Activated CD4-positive, alpha-beta memory T cell treated with anti-CD3 and anti-CD28 coated beads, Interleukin-2, amount 10 ng/mL, durations not matched to agents 7 days and 5 days (primary cell): ENCODE results near the gene C5orf58. TPM values are rescaled to one million over a fixed set of nuclear protein-coding genes. Genes with fewer than 3 reads are reported as not detected.
A peak's percentile ranks its signal among the peaks of the same experiment; 100 is the strongest.

ENCODE experiments used
- CTCF ChIA-PET: fragments of 350-600 bp; sonication (Branson Sonifier 250); formaldehyde crosslinking; loops from one replicate; lab custom pipeline; 2021; ENCODE audit warnings: antibody characterized with exemption, inconsistent platforms; lab: Charles Lee
- POLR2A ChIA-PET: fragments of 350-600 bp; sonication (Branson Sonifier 250); formaldehyde crosslinking; loops from one replicate; lab custom pipeline; 2021; ENCODE audit warnings: antibody characterized with exemption; lab: Charles Lee
- DNase-seq: peaks from one replicate; pipeline ENCODE4 v3.0.0-alpha.2; 2020
- H3K27ac Mint-ChIP-seq: one replicate; pipeline ENCODE4 v1.8.0; 2021; ENCODE audit warnings: mild to moderate bottlenecking, mixed read lengths
- H3K27me3 Mint-ChIP-seq: one replicate; pipeline ENCODE4 v1.8.0; 2021; ENCODE audit warnings: mixed read lengths
- H3K36me3 Mint-ChIP-seq: one replicate; pipeline ENCODE4 v1.8.0; 2021; ENCODE audit warnings: low read depth, mixed read lengths
- H3K4me1 Mint-ChIP-seq: one replicate; pipeline ENCODE4 v1.8.0; 2021; ENCODE audit warnings: mixed read lengths
- H3K4me3 Mint-ChIP-seq: one replicate; pipeline ENCODE4 v1.8.0; 2021; ENCODE audit warnings: mild to moderate bottlenecking, mixed read lengths
- H3K9me3 Mint-ChIP-seq: one replicate; pipeline ENCODE4 v1.8.0; 2021; ENCODE audit warnings: mixed read lengths
- total RNA-seq, 2 experiments: library from RNA; stranded (reverse); gene quantifications; one replicate each; pipeline ENCODE4 v1.2.3, GENCODE V29; 2021

C5orf58 gene
- total RNA-seq, 2 experiments from 2014 or later, result not detected

- Mint-ChIP-seq H3K9me3 (no peaks in the 10 kb centered on the region), H3K4me1 (peaks cover 95% of the 10 kb centered on the region), H3K27me3 (no peaks in the 10 kb centered on the region), H3K27ac (peak overlapping the region; percentile 93), H3K36me3 (peaks cover 83% of the 10 kb centered on the region), H3K4me3 (peak overlapping the region; percentile 66)
- CTCF ChIA-PET, result interaction anchor here (1.5 to 15.1 kb wide), 7 partner anchors 10 to 61 kb away, joined by 5 to 371 read pairs (median 25); partner anchors contain the start of gene LCP2
- POLR2A ChIA-PET, result interaction anchor here (1.0 to 35.1 kb wide), 6 partner anchors 1 to 55 kb away, joined by 3 to 1149 read pairs (median 176); partner anchors contain the start of gene LCP2
- no peak for DNase-seq
These were observed 45.1 kb downstream of the C5orf58 start for GRCh38 chr5:170277867-170278281.

GRCh38 chr5:170278611-170279458 is 46.0 kb downstream of the C5orf58 start:
- ChIA-PET CTCF (interaction anchor here (1.5 to 15.1 kb wide), 8 partner anchors 11 to 60 kb away, joined by 5 to 371 read pairs (median 16); partner anchors contain the start of gene LCP2), POLR2A (interaction anchor here (1.0 to 35.1 kb wide), 10 partner anchors 2 to 60 kb away, joined by 3 to 1149 read pairs (median 8); partner anchors contain the start of gene LCP2)
- Mint-ChIP-seq H3K4me3 (peak overlapping the region; percentile 69), H3K4me1 (peaks cover 97% of the 10 kb centered on the region), H3K27me3 (no peaks in the 10 kb centered on the region), H3K27ac (peak overlapping the region; percentile 97), H3K9me3 (no peaks in the 10 kb centered on the region), H3K36me3 (peaks cover 84% of the 10 kb centered on the region)
- DNase-seq, result peak; percentile 94

- Mint-ChIP-seq H3K27ac (peak overlapping the region; percentile 97), H3K36me3 (peaks cover 84% of the 10 kb centered on the region), H3K27me3 (no peaks in the 10 kb centered on the region), H3K4me3 (peak overlapping the region; percentile 69), H3K9me3 (no peaks in the 10 kb centered on the region), H3K4me1 (peaks cover 95% of the 10 kb centered on the region)
- ChIA-PET POLR2A (interaction anchor here (1.2 to 35.1 kb wide), 9 partner anchors 2 to 59 kb away, joined by 3 to 1149 read pairs (median 11); partner anchors contain the start of gene LCP2), CTCF (interaction anchor here (1.5 to 15.1 kb wide), 8 partner anchors 11 to 59 kb away, joined by 5 to 371 read pairs (median 16); partner anchors contain the start of gene LCP2)
- no peak for DNase-seq
These were observed 46.7 kb downstream of the C5orf58 start for GRCh38 chr5:170279459-170279817.

GRCh38 chr5:170280011-170280493 is 47.3 kb downstream of the C5orf58 start:
- peaks cover 97% of the 10 kb centered on the region for H3K4me1 Mint-ChIP-seq
- peaks cover under 1% of the 10 kb centered on the region for H3K9me3 Mint-ChIP-seq
- H3K4me3 Mint-ChIP-seq, result peak overlapping the region; percentile 69
- DNase-seq, result no peak
- CTCF ChIA-PET, result interaction anchor here (1.7 to 15.1 kb wide), 6 partner anchors 12 to 59 kb away, joined by 5 to 371 read pairs (median 44); partner anchors contain the start of gene LCP2
- POLR2A ChIA-PET, result interaction anchor here (1.2 to 35.1 kb wide), 9 partner anchors 3 to 58 kb away, joined by 3 to 1149 read pairs (median 11); partner anchors contain the start of gene LCP2
- peaks cover 84% of the 10 kb centered on the region for H3K36me3 Mint-ChIP-seq
- H3K27me3 Mint-ChIP-seq, result no peaks in the 10 kb centered on the region
- H3K27ac Mint-ChIP-seq, result peak overlapping the region; percentile 97

- ChIA-PET POLR2A (interaction anchor here (1.0 to 35.1 kb wide), 7 partner anchors 6 to 55 kb away, joined by 3 to 1149 read pairs (median 8); partner anchors contain the start of gene LCP2), CTCF (interaction anchor here (1.0 to 2.6 kb wide), 9 partner anchors 9 to 55 kb away, joined by 4 to 23 read pairs (median 5); partner anchors contain the start of gene LCP2)
- Mint-ChIP-seq H3K27me3 (no peaks in the 10 kb centered on the region), H3K4me3 (no peak overlapping the region), H3K9me3 (peaks cover 2% of the 10 kb centered on the region), H3K36me3 (peaks cover 88% of the 10 kb centered on the region), H3K27ac (peak overlapping the region; percentile 97), H3K4me1 (peaks cover 99% of the 10 kb centered on the region)
- DNase-seq, result no peak
These were observed 50.5 kb downstream of the C5orf58 start for GRCh38 chr5:170283296-170283695.

- H3K27ac Mint-ChIP-seq, result peak overlapping the region; percentile 48
- CTCF ChIA-PET, result interaction anchor here (1.1 to 2.1 kb wide), 2 partner anchors 14 to 55 kb away, joined by 4 to 7 read pairs; partner anchors contain the start of gene LCP2
- DNase-seq, result no peak
- peaks cover 99% of the 10 kb centered on the region for H3K4me1 Mint-ChIP-seq
- no peak overlapping the region for H3K4me3 Mint-ChIP-seq
- POLR2A ChIA-PET, result interaction anchor here (1.0 to 35.1 kb wide), 3 partner anchors 7 to 47 kb away, joined by 6 to 1149 read pairs (median 1149); partner anchors contain the start of gene LCP2
- H3K27me3 Mint-ChIP-seq, result no peaks in the 10 kb centered on the region
- peaks cover 2% of the 10 kb centered on the region for H3K9me3 Mint-ChIP-seq
- H3K36me3 Mint-ChIP-seq, result peaks cover 97% of the 10 kb centered on the region
These were observed 51.4 kb downstream of the C5orf58 start for GRCh38 chr5:170284231-170284630.

GRCh38 chr5:170285181-170285580 is 52.4 kb downstream of the C5orf58 start:
- no peaks in the 10 kb centered on the region for H3K27me3 Mint-ChIP-seq
- H3K4me3 Mint-ChIP-seq, result no peak overlapping the region
- H3K4me1 Mint-ChIP-seq, result peaks cover 99% of the 10 kb centered on the region
- peak overlapping the region; percentile 48 for H3K27ac Mint-ChIP-seq
- H3K36me3 Mint-ChIP-seq, result peaks cover 97% of the 10 kb centered on the region
- DNase-seq, result no peak
- H3K9me3 Mint-ChIP-seq, result peaks cover 2% of the 10 kb centered on the region
- CTCF ChIA-PET, result interaction anchor here (0.7 to 16.9 kb wide), 3 partner anchors 12 to 141 kb away, joined by 3 to 371 read pairs (median 4); no protein-coding TSS in a partner anchor
- POLR2A ChIA-PET, result interaction anchor here (26.6 to 35.1 kb wide), 2 partner anchors 6 to 8 kb away, joined by 1149 read pairs; partner anchors contain the start of gene LCP2

GRCh38 chr5:170286386-170286925 is 53.7 kb downstream of the C5orf58 start:
- H3K36me3 Mint-ChIP-seq, result peaks cover 100% of the 10 kb centered on the region
- H3K9me3 Mint-ChIP-seq, result peaks cover 2% of the 10 kb centered on the region
- H3K27me3 Mint-ChIP-seq, result no peaks in the 10 kb centered on the region
- CTCF ChIA-PET, result interaction anchor here (1.5 to 16.9 kb wide), 4 partner anchors 10 to 53 kb away, joined by 3 to 371 read pairs (median 8); no protein-coding TSS in a partner anchor
- peaks cover 99% of the 10 kb centered on the region for H3K4me1 Mint-ChIP-seq
- no peak for DNase-seq
- POLR2A ChIA-PET, result interaction anchor here (0.9 to 35.1 kb wide), 4 partner anchors 5 to 46 kb away, joined by 3 to 1149 read pairs (median 762); partner anchors contain the start of gene LCP2
- peak overlapping the region; percentile 23 for H3K27ac Mint-ChIP-seq
- no peak overlapping the region for H3K4me3 Mint-ChIP-seq

GRCh38 chr5:170287532-170287931 is 54.7 kb downstream of the C5orf58 start:
- Mint-ChIP-seq H3K27me3 (no peaks in the 10 kb centered on the region), H3K4me3 (peak overlapping the region; percentile 0), H3K9me3 (peaks cover 2% of the 10 kb centered on the region), H3K36me3 (peaks cover 100% of the 10 kb centered on the region), H3K27ac (peak overlapping the region; percentile 74), H3K4me1 (peaks cover 99% of the 10 kb centered on the region)
- ChIA-PET POLR2A (interaction anchor here (1.8 to 35.1 kb wide), 4 partner anchors 4 to 45 kb away, joined by 7 to 1149 read pairs (median 762); partner anchors contain the start of gene LCP2), CTCF (interaction anchor here (1.5 to 16.9 kb wide), 4 partner anchors 9 to 51 kb away, joined by 3 to 371 read pairs (median 8); no protein-coding TSS in a partner anchor)
- DNase-seq, result no peak

GRCh38 chr5:170288151-170288550 is 55.4 kb downstream of the C5orf58 start:
- Mint-ChIP-seq H3K9me3 (peaks cover 2% of the 10 kb centered on the region), H3K4me1 (peaks cover 99% of the 10 kb centered on the region), H3K27ac (peak overlapping the region; percentile 68), H3K4me3 (no peak overlapping the region), H3K36me3 (peaks cover 100% of the 10 kb centered on the region), H3K27me3 (no peaks in the 10 kb centered on the region)
- DNase-seq, result no peak
- ChIA-PET POLR2A (interaction anchor here (1.2 to 35.1 kb wide), 5 partner anchors 3 to 44 kb away, joined by 3 to 1149 read pairs (median 375); partner anchors contain the start of gene LCP2), CTCF (interaction anchor here (1.7 to 16.9 kb wide), 3 partner anchors 9 to 51 kb away, joined by 6 to 371 read pairs (median 11); no protein-coding TSS in a partner anchor)

GRCh38 chr5:170288551-170288950 is 55.8 kb downstream of the C5orf58 start:
- Mint-ChIP-seq H3K4me1 (peaks cover 99% of the 10 kb centered on the region), H3K4me3 (no peak overlapping the region), H3K36me3 (peaks cover 100% of the 10 kb centered on the region), H3K9me3 (peaks cover 2% of the 10 kb centered on the region), H3K27ac (peak overlapping the region; percentile 68), H3K27me3 (no peaks in the 10 kb centered on the region)
- POLR2A ChIA-PET, result interaction anchor here (1.2 to 35.1 kb wide), 5 partner anchors 3 to 44 kb away, joined by 3 to 1149 read pairs (median 375); partner anchors contain the start of gene LCP2
- CTCF ChIA-PET, result interaction anchor here (16.9 kb wide), 1 partner anchor 16 kb away, joined by 371 read pairs; no protein-coding TSS in a partner anchor
- no peak for DNase-seq
